ENCODE measurements around the gene CELA3B.
"Not testable (repeated sequence)": the region's sequence is repeated elsewhere in the genome, so short reads cannot be mapped to it uniquely, and the experiment has no call there.

Gene CELA3B, protein sequence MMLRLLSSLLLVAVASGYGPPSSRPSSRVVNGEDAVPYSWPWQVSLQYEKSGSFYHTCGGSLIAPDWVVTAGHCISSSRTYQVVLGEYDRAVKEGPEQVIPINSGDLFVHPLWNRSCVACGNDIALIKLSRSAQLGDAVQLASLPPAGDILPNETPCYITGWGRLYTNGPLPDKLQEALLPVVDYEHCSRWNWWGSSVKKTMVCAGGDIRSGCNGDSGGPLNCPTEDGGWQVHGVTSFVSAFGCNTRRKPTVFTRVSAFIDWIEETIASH

DNA sequence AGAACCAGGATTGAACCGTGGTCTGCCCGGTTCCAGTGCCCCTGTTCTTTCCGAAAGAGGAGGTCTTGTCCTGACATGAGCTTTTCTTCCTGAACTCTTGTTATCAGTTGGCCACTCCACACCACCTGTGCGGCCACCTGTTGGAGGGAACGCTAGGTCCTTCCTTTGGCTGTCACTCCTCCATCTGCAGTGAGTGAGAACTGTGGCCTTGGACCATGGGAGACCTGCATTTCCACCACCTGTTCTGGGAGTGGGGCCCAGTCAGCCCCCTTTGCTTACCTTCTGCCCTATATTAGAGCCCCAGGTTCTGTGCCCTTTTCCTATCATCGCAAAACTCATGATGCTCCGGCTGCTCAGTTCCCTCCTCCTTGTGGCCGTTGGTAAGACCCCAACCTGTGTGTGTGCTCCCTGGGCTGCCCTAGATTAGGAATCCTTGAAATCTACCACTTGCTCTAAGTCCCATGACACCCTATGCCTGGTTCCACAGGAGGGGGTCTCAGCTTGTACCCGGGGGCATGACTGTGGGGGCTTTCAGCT is at the start of gene CELA3B:
Gene CELA3B, plus strand, starts transcription at position 320 of the 537 bp plus-strand sequence. Its CDS starts 18 bp downstream, at position 338.
- in situ Hi-C loops (cut with HindIII; ENCODE audit: low sequenced_read_pairs) = not testable (repeated sequence)

- in situ Hi-C loops (cut with HindIII; ENCODE audit: low sequenced_read_pairs) = no loop called here
Observed at GRCh38 chr1:21927533-21928237, 49.1 kb upstream of the CELA3B start.

- in situ Hi-C loops (cut with HindIII; ENCODE audit: low sequenced_read_pairs) = no loop called here
Observed at GRCh38 chr1:21930080-21930571, 46.7 kb upstream of the CELA3B start.

DNA sequence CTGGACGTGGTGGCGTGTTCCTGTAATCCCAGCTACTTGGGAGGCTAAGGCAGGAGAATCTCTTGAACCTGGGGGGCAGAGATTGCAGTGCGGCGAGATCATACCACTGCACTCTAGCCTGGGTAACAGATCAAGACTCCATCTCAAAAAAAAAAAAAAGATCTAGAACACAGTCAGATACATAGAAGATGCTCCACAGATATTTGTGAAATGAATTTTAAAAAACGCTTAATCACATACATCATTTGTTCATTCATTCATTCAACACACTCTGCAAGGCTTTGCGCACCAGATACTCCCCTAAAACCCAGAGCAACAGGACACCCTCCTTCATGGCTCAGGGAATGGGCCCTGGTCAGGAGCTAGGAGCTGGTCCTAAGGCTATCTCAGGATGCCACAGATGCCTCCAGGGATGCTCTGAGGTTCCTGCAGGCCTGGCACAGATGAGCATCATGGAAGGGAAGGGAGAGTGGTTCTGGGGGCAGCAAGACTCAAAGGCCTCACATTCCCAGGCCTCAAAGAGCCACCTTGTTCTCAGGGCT is 46.1 kb upstream of the CELA3B start:
- in situ Hi-C loops (cut with HindIII; ENCODE audit: low sequenced_read_pairs) = no loop called here

GRCh38 chr1:21931171-21932093 is 45.4 kb upstream of the CELA3B start:
- in situ Hi-C loops (cut with HindIII; ENCODE audit: low sequenced_read_pairs) = no loop called here

GRCh38 chr1:21932127-21932526 is 44.7 kb upstream of the CELA3B start:
- in situ Hi-C loops (cut with HindIII; ENCODE audit: low sequenced_read_pairs) = no loop called here

- in situ Hi-C loops (cut with HindIII; ENCODE audit: low sequenced_read_pairs) = no loop called here
Observed at GRCh38 chr1:21933397-21934248, 43.2 kb upstream of the CELA3B start.

GRCh38 chr1:21935393-21935804 is 41.4 kb upstream of the CELA3B start:
- in situ Hi-C loops (cut with HindIII; ENCODE audit: low sequenced_read_pairs) = no loop called here

- in situ Hi-C loops (cut with HindIII; ENCODE audit: low sequenced_read_pairs) = no loop called here
Observed at GRCh38 chr1:21935891-21936365, 40.9 kb upstream of the CELA3B start.

DNA sequence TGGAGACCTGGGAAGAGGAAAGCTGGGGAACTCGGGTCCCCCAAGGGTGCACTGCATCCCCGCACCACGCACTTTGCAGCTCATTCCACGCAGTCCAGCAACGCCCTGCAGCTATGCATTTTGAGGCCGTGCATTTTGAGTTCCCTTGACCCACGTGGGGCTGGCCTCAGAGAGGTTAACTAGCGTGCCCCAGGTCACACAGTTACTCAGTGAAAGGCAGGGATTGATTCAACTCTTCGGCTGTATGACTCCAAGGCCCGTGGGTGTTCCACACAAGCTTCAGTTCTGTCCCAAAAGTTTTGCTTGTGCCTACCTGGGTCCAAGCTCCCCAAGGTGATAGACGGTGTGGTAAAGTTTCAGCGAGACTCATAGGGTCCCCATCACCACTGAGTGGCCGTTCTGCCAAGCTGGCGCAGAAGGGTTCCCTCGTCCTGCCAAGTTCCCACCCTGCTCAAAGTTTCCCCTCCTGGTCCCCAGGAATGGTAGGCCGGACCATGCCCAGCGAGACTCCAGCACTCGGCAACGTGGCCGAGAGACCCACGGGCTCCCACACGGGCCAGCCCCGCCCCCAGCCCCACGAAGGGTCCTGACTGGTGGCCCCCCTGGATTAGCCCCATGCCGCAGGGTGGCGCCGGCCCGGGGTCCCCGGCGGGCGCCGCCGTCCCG is 40.3 kb upstream of the CELA3B start:
- in situ Hi-C loops (cut with HindIII; ENCODE audit: low sequenced_read_pairs) = no loop called here

DNA sequence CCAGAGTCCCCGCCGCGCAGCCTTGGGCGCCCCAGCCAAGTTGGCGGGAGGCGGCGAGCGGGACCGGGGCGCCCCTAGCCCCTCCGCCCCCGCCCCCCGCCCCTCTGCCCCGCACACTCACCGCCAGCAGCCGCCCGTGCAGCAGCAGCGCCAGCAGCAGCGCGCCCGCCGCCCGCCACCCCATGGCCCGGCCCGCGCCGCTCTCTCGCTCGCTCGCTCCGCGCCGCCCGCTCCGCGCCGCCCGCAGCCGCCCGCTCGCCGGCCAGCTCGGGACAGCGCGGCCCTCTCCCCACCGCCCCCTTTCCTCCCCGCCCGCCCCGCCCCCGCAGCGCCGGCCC is 39.8 kb upstream of the CELA3B start, which contains the start of gene HSPG2:
Gene HSPG2, minus strand, starts transcription at position 277 of the 338 bp plus-strand sequence. Its CDS starts 93 bp downstream, at position 184.
- in situ Hi-C loops (cut with HindIII; ENCODE audit: low sequenced_read_pairs) = no loop called here

GRCh38 chr1:21937372-21938121 is 39.3 kb upstream of the CELA3B start:
- in situ Hi-C loops (cut with HindIII; ENCODE audit: low sequenced_read_pairs) = no loop called here

DNA sequence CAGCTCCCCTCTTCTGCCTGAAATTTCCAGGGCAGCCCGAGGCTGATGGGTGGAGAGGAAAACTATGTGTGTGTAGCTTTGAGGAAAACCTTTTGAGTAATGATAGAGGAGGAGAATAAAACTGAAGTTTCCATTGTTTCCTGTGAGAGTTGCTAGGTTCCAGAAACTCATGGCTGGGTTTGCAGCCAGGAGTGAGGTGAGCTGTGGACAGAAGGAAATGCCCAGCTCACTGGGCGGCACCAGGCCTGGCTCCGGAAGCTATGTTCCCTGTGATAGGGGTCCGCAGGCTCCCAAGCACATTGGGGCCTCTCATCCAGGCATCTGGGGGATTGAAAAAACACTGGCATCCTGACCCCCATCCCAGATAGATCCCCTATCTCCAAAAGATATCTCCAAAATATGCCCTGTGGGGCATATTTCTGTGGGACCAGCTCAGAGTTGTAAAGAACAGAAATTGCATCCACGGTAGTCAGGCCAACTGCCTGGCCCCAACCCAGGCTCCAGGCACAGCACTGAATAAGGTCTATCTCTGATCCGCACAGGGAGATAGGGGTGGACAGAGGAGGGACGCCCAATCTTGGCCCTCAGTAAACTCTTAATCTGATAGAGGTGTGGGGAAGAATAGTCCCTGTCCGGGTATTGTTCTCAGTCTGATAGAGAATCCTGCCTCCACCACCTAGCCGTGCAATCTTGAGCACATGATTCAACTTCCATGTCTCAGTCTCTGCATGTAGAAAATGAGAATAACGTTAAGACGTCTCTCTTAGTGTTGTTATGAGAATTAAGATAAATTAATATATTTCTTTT is 37.9 kb upstream of the CELA3B start:
- in situ Hi-C loops (cut with HindIII; ENCODE audit: low sequenced_read_pairs) = no loop called here

GRCh38 chr1:21939650-21940374 is 37.0 kb upstream of the CELA3B start:
- in situ Hi-C loops (cut with HindIII; ENCODE audit: low sequenced_read_pairs) = no loop called here

- in situ Hi-C loops (cut with HindIII; ENCODE audit: low sequenced_read_pairs) = no loop called here
Observed at GRCh38 chr1:21940492-21940891, 36.3 kb upstream of the CELA3B start.

DNA sequence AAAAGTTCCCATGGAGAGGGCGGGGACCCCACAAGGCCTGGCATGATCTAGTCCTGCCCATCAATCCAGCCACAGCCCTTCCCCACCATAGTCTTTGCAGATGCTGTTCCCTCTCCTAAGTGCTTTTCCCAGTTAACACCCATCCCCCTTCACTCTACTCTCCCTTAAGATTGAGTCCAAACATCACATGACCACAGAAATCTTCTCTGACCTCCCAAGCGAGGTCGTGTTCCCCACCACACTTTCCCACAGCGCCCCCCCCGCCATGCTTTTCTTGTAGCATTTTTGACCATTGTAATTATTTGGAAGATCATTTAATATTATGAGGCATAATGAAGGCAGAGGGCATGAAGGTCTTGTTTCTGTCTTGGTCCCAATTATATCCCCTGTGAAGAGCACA is 35.5 kb upstream of the CELA3B start:
- in situ Hi-C loops (cut with HindIII; ENCODE audit: low sequenced_read_pairs) = no loop called here

DNA sequence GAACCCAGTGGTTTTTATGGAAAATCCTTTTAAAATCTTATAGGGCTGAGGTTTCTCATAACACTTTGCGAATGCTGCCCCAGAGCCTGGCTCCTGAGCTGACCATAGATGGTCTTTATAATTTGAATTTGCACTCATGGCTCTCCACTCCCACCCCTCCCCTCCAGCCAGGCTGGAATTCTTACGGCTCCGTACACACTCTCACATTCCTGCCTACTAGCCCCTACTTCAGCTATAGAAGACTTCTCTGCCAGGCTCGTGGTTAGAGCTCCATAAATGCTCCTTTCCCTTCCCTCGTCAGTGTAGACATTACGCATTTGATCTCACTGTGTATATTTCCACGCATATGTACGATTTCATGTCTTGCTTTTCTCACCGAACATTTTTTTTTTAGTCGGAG is 34.4 kb upstream of the CELA3B start:
- in situ Hi-C loops (cut with HindIII; ENCODE audit: low sequenced_read_pairs) = no loop called here
